ENCODE measurements around the gene ADAMTS3.
A peak's percentile ranks its signal among the peaks of the same experiment; 100 is the strongest.

ADAMTS3 gene

GRCh38 chr4:72442147-72442546 lies 126.9 kb downstream of the ADAMTS3 start:
- H3K4me3 ChIP-seq (ENCODE audit: low read length): no peak overlapping the region
- no peak for DNase-seq (ENCODE audit: low read depth)
- TF ChIP-seq CTCF (IDR thresholded peaks at IDR 0.05; ENCODE audit: insufficient read depth, low read depth, low read length, missing control alignments): no peak

- no peak for TF ChIP-seq CTCF (IDR thresholded peaks at IDR 0.05; ENCODE audit: insufficient read depth, low read depth, low read length, missing control alignments)
- no peak for DNase-seq (ENCODE audit: low read depth)
- no peak overlapping the region for H3K4me3 ChIP-seq (ENCODE audit: low read length)
These were observed 128.6 kb downstream of the ADAMTS3 start for GRCh38 chr4:72440386-72440785.

- H3K4me3 ChIP-seq (ENCODE audit: low read length): no peak overlapping the region
- DNase-seq (ENCODE audit: low read depth): no peak
- TF ChIP-seq CTCF (IDR thresholded peaks at IDR 0.05; ENCODE audit: insufficient read depth, low read depth, low read length, missing control alignments): no peak
These were observed 136.0 kb downstream of the ADAMTS3 start for GRCh38 chr4:72432975-72433374.

- no peak for DNase-seq (ENCODE audit: low read depth)
- no peak for TF ChIP-seq CTCF (IDR thresholded peaks at IDR 0.05; ENCODE audit: insufficient read depth, low read depth, low read length, missing control alignments)
- H3K4me3 ChIP-seq (ENCODE audit: low read length): no peak overlapping the region
These were observed 136.7 kb downstream of the ADAMTS3 start for GRCh38 chr4:72432282-72432681.

- DNase-seq (ENCODE audit: low read depth): no peak
- no peak overlapping the region for H3K4me3 ChIP-seq (ENCODE audit: low read length)
- TF ChIP-seq CTCF (IDR thresholded peaks at IDR 0.05; ENCODE audit: insufficient read depth, low read depth, low read length, missing control alignments): no peak
These were observed 138.0 kb downstream of the ADAMTS3 start for GRCh38 chr4:72430988-72431387.

GRCh38 chr4:72430050-72430449 lies 139.0 kb downstream of the ADAMTS3 start:
- DNase-seq (ENCODE audit: low read depth): peak; percentile 36
- no peak for TF ChIP-seq CTCF (IDR thresholded peaks at IDR 0.05; ENCODE audit: insufficient read depth, low read depth, low read length, missing control alignments)
- no peak overlapping the region for H3K4me3 ChIP-seq (ENCODE audit: low read length)

- no peak for DNase-seq (ENCODE audit: low read depth)
- no peak for TF ChIP-seq CTCF (IDR thresholded peaks at IDR 0.05; ENCODE audit: insufficient read depth, low read depth, low read length, missing control alignments)
- H3K4me3 ChIP-seq (ENCODE audit: low read length): no peak overlapping the region
These were observed 139.6 kb downstream of the ADAMTS3 start for GRCh38 chr4:72429397-72429889.

Measured in epithelial cell of esophagus (primary cell).